ENCODE data around the gene TCL1A. TPM values are rescaled to one million over a fixed set of nuclear protein-coding genes. Genes with fewer than 3 reads are reported as not detected.

TCL1A gene
- total RNA-seq, 1 experiment from 2014 or later = not detected

GRCh38 chr14:95696741-95697140, 17.2 kb downstream of the TCL1A start:
- ChIA-PET CTCF (no interaction called here), POLR2A (no interaction called here)
- no TSS peak for BruUV-seq (replicated peaks)
- Histone ChIP-seq H3K4me3 (ENCODE audit: low read depth in 2 of 2, low read length in 2 of 2) (no peak overlapping the region), H3K9me3 (ENCODE audit: control insufficient read depth, insufficient read depth, low read depth, low read length) (no peaks in the 10 kb centered on the region), H3K27me3 (ENCODE audit: control insufficient read depth, insufficient read depth, low read length) (no peaks in the 10 kb centered on the region; the same call in 1 of the 2 replicates), H3K27ac (ENCODE audit: low read length) (no peak overlapping the region), H3K36me3 (ENCODE audit: control insufficient read depth, insufficient read depth, low read length) (no peaks in the 10 kb centered on the region), H3K4me1 (ENCODE audit: control insufficient read depth, insufficient read depth, low read length) (no peaks in the 10 kb centered on the region)
- no peak for DNase-seq (ENCODE audit: low read depth, low spot score)
- intact Hi-C loops (cut with micrococcal nuclease; ENCODE audit: unreplicated experiment) = no loop called here
- no peak for ATAC-seq
- in situ Hi-C loops (cut with HindIII; ENCODE audit: low pct_unique_long_range_greater_than_20kb, low sequenced_read_pairs) = no loop called here
- no peak for TF ChIP-seq REST (IDR thresholded peaks at IDR 0.05; ENCODE audit: insufficient read depth in 1 of 2, low read depth in 2 of 2, low read length in 1 of 2)
- TF ChIP-seq POLR2AphosphoS5 (IDR thresholded peaks at IDR 0.05; ENCODE audit: low read depth, low read length) = no peak
- TF ChIP-seq CTCF (IDR thresholded peaks at IDR 0.05) = no peak
- no peak for TF ChIP-seq SIN3A (IDR thresholded peaks at IDR 0.05; ENCODE audit: borderline replicate concordance, insufficient read depth, low read depth, low read length)
- no peak for TF ChIP-seq TCF7L2 (IDR thresholded peaks at IDR 0.05; ENCODE audit: low read depth, low read length)

- DNase-seq (ENCODE audit: low read depth, low spot score) (no peak), ATAC-seq (no peak)
- Histone ChIP-seq H3K9me3 (ENCODE audit: control insufficient read depth, insufficient read depth, low read depth, low read length) (no peaks in the 10 kb centered on the region), H3K4me1 (ENCODE audit: control insufficient read depth, insufficient read depth, low read length) (no peaks in the 10 kb centered on the region), H3K27me3 (ENCODE audit: control insufficient read depth, insufficient read depth, low read length) (no peaks in the 10 kb centered on the region; the same call in 1 of the 2 replicates), H3K4me3 (ENCODE audit: low read depth in 2 of 2, low read length in 2 of 2) (no peak overlapping the region), H3K36me3 (ENCODE audit: control insufficient read depth, insufficient read depth, low read length) (no peaks in the 10 kb centered on the region), H3K27ac (ENCODE audit: low read length) (no peak overlapping the region)
- TF ChIP-seq CTCF (IDR thresholded peaks at IDR 0.05) (no peak), TCF7L2 (IDR thresholded peaks at IDR 0.05; ENCODE audit: low read depth, low read length) (no peak), POLR2AphosphoS5 (IDR thresholded peaks at IDR 0.05; ENCODE audit: low read depth, low read length) (no peak), REST (IDR thresholded peaks at IDR 0.05; ENCODE audit: insufficient read depth in 1 of 2, low read depth in 2 of 2, low read length in 1 of 2) (no peak), SIN3A (IDR thresholded peaks at IDR 0.05; ENCODE audit: borderline replicate concordance, insufficient read depth, low read depth, low read length) (no peak)
- in situ Hi-C loops (cut with HindIII; ENCODE audit: low pct_unique_long_range_greater_than_20kb, low sequenced_read_pairs) = no loop called here
- ChIA-PET CTCF (no interaction called here), POLR2A (no interaction called here)
- intact Hi-C loops (cut with micrococcal nuclease; ENCODE audit: unreplicated experiment) = no loop called here
- no TSS peak for BruUV-seq (replicated peaks)
Measured at GRCh38 chr14:95695913-95696312, 18.0 kb downstream of the TCL1A start.

Measured in Panc1 (cell line).